Erythroblast (primary cell): Measurements from ENCODE around the gene IL7R.

ENCODE experiments used
- GATA1 ChIP-seq: IDR thresholded peaks from 2 replicates; pipeline ENCODE4 v1.6.1; 2011; ENCODE audit warnings: low read depth, mild to moderate bottlenecking, control low read depth, low read length, moderate library complexity
- POLR2A ChIP-seq: IDR thresholded peaks from 2 replicates; pipeline ENCODE4 v1.6.1; 2011; ENCODE audit warnings: mild to moderate bottlenecking, low read length

- TF ChIP-seq POLR2A: no peak
- TF ChIP-seq GATA1: no peak
These were observed 11.3 kb downstream of the IL7R start for GRCh38 chr5:35867998-35868397.
